HepG2 (cell line): ENCODE data around the gene UBE3B. TPM values are rescaled to one million over a fixed set of nuclear protein-coding genes. Genes with fewer than 3 reads are reported as not detected.

Experiments
- ATAC-seq: fragments of 200-7000 bp; cut with Tn5 transposase; 3 replicates; pipeline ENCODE4 v1.9.1; 2020; ENCODE audit warnings: mild to moderate bottlenecking, moderate library complexity
- BruUV-seq: library from RNA; stranded (reverse); fragments of 400-500 nt; replicated peaks from 2 replicates; lab custom pipeline; 2021; lab: Mats Ljungman, UMichigan
- CTCF ChIA-PET: fragments of 300-600 bp; formaldehyde crosslinking; extraction: SDS; loops from one replicate; lab custom pipeline; 2021; ENCODE audit warnings: low total read pairs, inconsistent platforms, low intra/inter-chr PET ratio; lab: Yijun Ruan, JAX
- POLR2A ChIA-PET: fragments of 350-600 bp; sonication (Branson Sonifier 250); formaldehyde crosslinking; loops from one replicate; lab custom pipeline; 2020; ENCODE audit warnings: antibody characterized with exemption, inconsistent platforms; lab: Yijun Ruan, JAX
- DNase-seq: peaks from one replicate; pipeline ENCODE4 v3.0.0-alpha.2; 2015; ENCODE audit warnings: low spot score
- FAIRE-seq: peaks from 3 replicates; lab custom pipeline; 2011; peaks lifted over from hg19 to GRCh38; lab: Jason Lieb, UNC
- H2AFZ ChIP-seq: one replicate; pipeline ENCODE4 v1.6.1; 2011; ENCODE audit warnings: low read length, inconsistent platforms
- H3K27ac ChIP-seq: fragments of 300-600 bp; 3 replicates; pipeline ENCODE4 v1.8.0; 2011; ENCODE audit warnings: mixed run types, mild to moderate bottlenecking, mixed read lengths, low read length, inconsistent platforms; ENCODE audit not compliant: insufficient read depth; ENCODE audit errors: extremely low read length
- H3K27me3 ChIP-seq, 2 experiments: fragments of 200-600 bp in 1 of 2; 2 replicates in 1 of 2; 3 replicates in 1 of 2; pipeline versions ENCODE4 v1.6.0 to v1.8.0; 2011; ENCODE audit warnings: low read length in 2 of 2, mild to moderate bottlenecking in 2 of 2, moderate library complexity in 2 of 2, inconsistent platforms in 1 of 2; ENCODE audit not compliant: insufficient read depth in 2 of 2, control insufficient read depth in 1 of 2
- H3K36me3 ChIP-seq, 2 experiments: fragments of 200-600 bp in 1 of 2; replicated peaks in 1 of 2; 2 replicates in 1 of 2; 3 replicates in 1 of 2; pipeline versions ENCODE4 v1.5.1 to v1.8.0; 2011; ENCODE audit warnings: low read length in 2 of 2, inconsistent platforms in 1 of 2; ENCODE audit not compliant: insufficient read depth in 2 of 2, control insufficient read depth in 1 of 2
- H3K4me1 ChIP-seq: 2 replicates; pipeline ENCODE4 v1.5.1; 2012; ENCODE audit warnings: low read length, inconsistent platforms; ENCODE audit not compliant: insufficient read depth
- H3K4me2 ChIP-seq: 2 replicates; pipeline ENCODE4 v1.6.0; 2011; ENCODE audit warnings: low read depth, low read length, inconsistent platforms
- H3K4me3 ChIP-seq, 3 experiments: fragments of 200-600 bp in 1 of 3; sonication (generic), shearing (Covaris generic) in 1 of 3; replicated peaks in 1 of 3; 2 replicates each; pipeline ENCODE4 v1.5.1; 2011 to 2016; ENCODE audit warnings: low read length in 3 of 3, inconsistent platforms in 2 of 3, low read depth in 2 of 3, mild to moderate bottlenecking in 2 of 3, control low read depth in 1 of 3, mixed read lengths in 1 of 3; ENCODE audit not compliant: insufficient read depth in 1 of 3
- H3K79me2 ChIP-seq: one replicate; pipeline ENCODE4 v1.6.1; 2011; ENCODE audit warnings: low read length, inconsistent platforms; ENCODE audit not compliant: insufficient read depth
- H3K9ac ChIP-seq: 2 replicates; pipeline ENCODE4 v1.6.0; 2011; ENCODE audit warnings: mild to moderate bottlenecking, low read depth, low read length, inconsistent platforms; ENCODE audit not compliant: insufficient read depth
- H3K9me3 ChIP-seq: 2 replicates; pipeline ENCODE4 v1.5.1; 2012; ENCODE audit warnings: mild to moderate bottlenecking, low read length
- H4K20me1 ChIP-seq: 2 replicates; pipeline ENCODE4 v1.6.0; 2011; ENCODE audit warnings: inconsistent platforms, mild to moderate bottlenecking, low read length, moderate library complexity; ENCODE audit not compliant: insufficient read depth
- NBN ChIP-seq: fragments of 450-650 bp; conservative IDR thresholded peaks from 2 replicates; pipeline ENCODE4 v1.6.1; 2017
- PHF20 ChIP-seq: sonication (generic); formaldehyde crosslinking; IDR thresholded peaks from 2 replicates; pipeline ENCODE4 v1.5.0; 2020; ENCODE audit warnings: mild to moderate bottlenecking, missing genetic modification reagents
- POLR2A ChIP-seq, 2 experiments: IDR thresholded peaks; 2 replicates each; pipeline ENCODE4 v1.6.1; 2011; ENCODE audit warnings: low read depth in 2 of 2, low read length in 2 of 2, mild to moderate bottlenecking in 1 of 2, moderate library complexity in 1 of 2; ENCODE audit not compliant: insufficient read depth in 1 of 2
- ZNF558 ChIP-seq: sonication (generic); formaldehyde crosslinking; IDR thresholded peaks from 2 replicates; pipeline ENCODE4 v1.9.0; 2022; ENCODE audit warnings: mild to moderate bottlenecking, missing genetic modification reagents, borderline replicate concordance
- WGBS: methylation state at CpG from one replicate; pipeline ENCODE4 v1.1.6; 2017; ENCODE audit warnings: low lambda C conversion rate; 5-methylcytosine and 5-hydroxymethylcytosine counted together
- in situ Hi-C: cut with HindIII; loops from 2 replicates; pipeline ENCODE4 v1.10.0; 2017; ENCODE audit warnings: low pct_unique_long_range_greater_than_20kb; ENCODE audit not compliant: extremely low pct_ligation_motif_present
- intact Hi-C: fragments of 100-400 bp; cut with micrococcal nuclease; formaldehyde crosslinking; loops from one replicate; pipeline ENCODE4 v1.10.0; 2022; ENCODE audit not compliant: unreplicated experiment
- polyA plus RNA-seq, 8 experiments: library from polyadenylated mRNA; depleted of rRNA in 3 of 8; stranded (reverse) in 7 of 8; unstranded in 1 of 8; fragments of >200 nt; fragmentation: Illumina TruSeq in 4 of 8; extraction: Trizol in 4 of 8; gene quantifications; 2 replicates each; pipeline versions ENCODE4 v1.2.1 to v1.2.3, GENCODE V29; 2011 to 2016; ENCODE audit warnings: low read depth in 4 of 8, missing spikeins in 1 of 8, mixed read lengths in 1 of 8; ENCODE audit not compliant: insufficient read depth in 1 of 8
- total RNA-seq, 5 experiments: library from RNA; depleted of rRNA; stranded (reverse); fragments of >200 nt; fragmentation: Illumina TruSeq; extraction: Trizol; gene quantifications; 2 replicates each; pipeline ENCODE4 v1.2.3, GENCODE V29; 2016; ENCODE audit warnings: low read depth in 1 of 5
- TF ChIP-seq, protein P1 (sequence below): sonication (generic); formaldehyde crosslinking; IDR thresholded peaks from 2 replicates; pipeline ENCODE4 v1.9.0; 2021; ENCODE audit warnings: missing genetic modification reagents, borderline replicate concordance
- TF ChIP-seq, protein P2 (sequence below): sonication (generic); formaldehyde crosslinking; IDR thresholded peaks from 2 replicates; pipeline ENCODE4 v1.4.0; 2020; ENCODE audit warnings: missing genetic modification reagents
- TF ChIP-seq, protein P3 (sequence below): sonication (generic); formaldehyde crosslinking; IDR thresholded peaks from 2 replicates; pipeline ENCODE4 v1.4.0; 2020; ENCODE audit warnings: mild to moderate bottlenecking, missing genetic modification reagents
- TF ChIP-seq, protein P4 (sequence below), 2 experiments: sonication (generic) in 1 of 2; formaldehyde crosslinking in 1 of 2; IDR thresholded peaks; 2 replicates each; pipeline versions ENCODE4 v1.5.1 to v1.6.1; 2011 to 2020; ENCODE audit warnings: borderline replicate concordance in 1 of 2, low read depth in 1 of 2, low read length in 1 of 2, mild to moderate bottlenecking in 1 of 2, missing genetic modification reagents in 1 of 2, moderate library complexity in 1 of 2
- TF ChIP-seq, protein P5 (sequence below): IDR thresholded peaks from 2 replicates; pipeline ENCODE4 v1.6.1; 2016; ENCODE audit warnings: missing genetic modification reagents, missing compliant biosample characterization

Gene UBE3B
- total and polyA plus RNA-seq, 2 of the 13 experiments (the other 11 are each of a cell fraction or from before 2014, with no cell fraction given): 22.7 to 25.3 TPM

DNA sequence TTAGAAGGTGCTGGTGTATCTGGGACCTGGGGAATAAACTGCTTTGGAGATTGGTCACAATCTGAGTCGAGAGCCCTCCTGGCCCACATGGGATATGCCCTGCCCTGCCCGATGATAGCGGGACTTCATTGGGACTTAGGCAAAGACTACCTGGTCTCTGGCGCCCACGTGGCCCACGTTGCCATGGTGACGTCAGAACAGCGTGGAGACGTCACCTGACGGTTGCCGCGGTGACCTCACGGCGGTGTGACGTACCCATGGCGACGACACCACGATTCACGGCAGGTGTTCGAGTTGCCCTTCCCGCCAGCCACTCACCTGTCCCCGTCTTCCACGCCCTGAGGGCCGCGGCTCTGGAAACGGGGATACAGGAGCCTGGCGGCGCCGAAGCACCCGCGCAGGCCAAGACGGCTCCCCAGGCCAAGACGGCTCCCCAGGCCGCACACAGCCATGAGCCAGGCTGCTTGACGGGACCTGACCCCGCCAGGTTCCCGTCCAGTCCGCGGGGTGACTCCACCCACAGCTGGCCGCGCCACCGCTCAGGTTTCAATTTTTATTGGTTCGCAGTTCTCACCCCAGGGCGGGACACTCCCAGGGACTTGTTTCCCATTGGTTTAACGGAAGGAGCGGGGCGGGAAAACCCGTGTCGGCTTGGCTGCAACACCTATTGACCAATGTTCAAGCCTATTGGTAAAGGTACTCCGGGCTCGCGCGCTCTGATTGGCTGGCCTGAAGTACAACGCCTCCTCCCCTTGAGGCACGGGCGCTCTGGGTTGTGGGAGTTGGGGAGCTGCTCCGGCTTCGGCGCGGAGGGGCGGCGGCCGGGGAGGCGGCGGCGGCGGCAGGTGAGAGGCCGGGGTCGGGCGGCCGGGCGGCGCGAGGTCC lies 95.8 kb downstream of the UBE3B start, which contains the start of the genes MMAB and MVK:
Gene MMAB, minus strand, starts transcription at position 476 of the 885 bp plus-strand sequence. Its CDS starts 24 bp downstream, at position 452.
Gene MVK, plus strand, starts transcription at position 766 of the 885 bp plus-strand sequence. CDS start 1,029 bp downstream, outside the sequence.
- Histone ChIP-seq H3K4me1 (peaks cover 70% of the 10 kb centered on the region), H3K79me2 (peaks cover 39% of the 10 kb centered on the region), H4K20me1 (no peaks in the 10 kb centered on the region), H3K9me3 (no peaks in the 10 kb centered on the region), H2AFZ (no peak within 1 kb of the TSS), H3K27me3 (no peaks in the 10 kb centered on the region), H3K36me3 (peaks cover 10 to 50% of the 10 kb centered on the region in 2 experiments), H3K4me3 (peak within 1 kb of the TSS; percentile 57 to 79 (median 69)), H3K9ac (peak within 1 kb of the TSS; percentile 82), H3K4me2 (peak within 1 kb of the TSS; percentile 86), H3K27ac (peak within 1 kb of the TSS; percentile 83)
- BruUV-seq: TSS peak; percentile 79
- 0% methylated on average over 9 of the region's 74 CpGs for WGBS
- ChIA-PET CTCF (no interaction called here), POLR2A (interaction anchor here (0.6 to 2.6 kb wide), 16 partner anchors 9 to 293 kb away, joined by 3 to 31 read pairs (median 3); no protein-coding TSS in a partner anchor)
- intact Hi-C loops (no loop called here), in situ Hi-C loops (no loop called here)
- ATAC-seq: peak; percentile 95
- DNase-seq: peak; percentile 99
- peak; percentile 95 for FAIRE-seq
- TF ChIP-seq NBN: no peak
- TF ChIP-seq PHF20 (CRISPR knock-in tag): peak; percentile 71
- TF ChIP-seq, protein P1, sequence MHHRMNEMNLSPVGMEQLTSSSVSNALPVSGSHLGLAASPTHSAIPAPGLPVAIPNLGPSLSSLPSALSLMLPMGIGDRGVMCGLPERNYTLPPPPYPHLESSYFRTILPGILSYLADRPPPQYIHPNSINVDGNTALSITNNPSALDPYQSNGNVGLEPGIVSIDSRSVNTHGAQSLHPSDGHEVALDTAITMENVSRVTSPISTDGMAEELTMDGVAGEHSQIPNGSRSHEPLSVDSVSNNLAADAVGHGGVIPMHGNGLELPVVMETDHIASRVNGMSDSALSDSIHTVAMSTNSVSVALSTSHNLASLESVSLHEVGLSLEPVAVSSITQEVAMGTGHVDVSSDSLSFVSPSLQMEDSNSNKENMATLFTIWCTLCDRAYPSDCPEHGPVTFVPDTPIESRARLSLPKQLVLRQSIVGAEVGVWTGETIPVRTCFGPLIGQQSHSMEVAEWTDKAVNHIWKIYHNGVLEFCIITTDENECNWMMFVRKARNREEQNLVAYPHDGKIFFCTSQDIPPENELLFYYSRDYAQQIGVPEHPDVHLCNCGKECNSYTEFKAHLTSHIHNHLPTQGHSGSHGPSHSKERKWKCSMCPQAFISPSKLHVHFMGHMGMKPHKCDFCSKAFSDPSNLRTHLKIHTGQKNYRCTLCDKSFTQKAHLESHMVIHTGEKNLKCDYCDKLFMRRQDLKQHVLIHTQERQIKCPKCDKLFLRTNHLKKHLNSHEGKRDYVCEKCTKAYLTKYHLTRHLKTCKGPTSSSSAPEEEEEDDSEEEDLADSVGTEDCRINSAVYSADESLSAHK (CRISPR knock-in tag): no peak
- TF ChIP-seq, protein P2, sequence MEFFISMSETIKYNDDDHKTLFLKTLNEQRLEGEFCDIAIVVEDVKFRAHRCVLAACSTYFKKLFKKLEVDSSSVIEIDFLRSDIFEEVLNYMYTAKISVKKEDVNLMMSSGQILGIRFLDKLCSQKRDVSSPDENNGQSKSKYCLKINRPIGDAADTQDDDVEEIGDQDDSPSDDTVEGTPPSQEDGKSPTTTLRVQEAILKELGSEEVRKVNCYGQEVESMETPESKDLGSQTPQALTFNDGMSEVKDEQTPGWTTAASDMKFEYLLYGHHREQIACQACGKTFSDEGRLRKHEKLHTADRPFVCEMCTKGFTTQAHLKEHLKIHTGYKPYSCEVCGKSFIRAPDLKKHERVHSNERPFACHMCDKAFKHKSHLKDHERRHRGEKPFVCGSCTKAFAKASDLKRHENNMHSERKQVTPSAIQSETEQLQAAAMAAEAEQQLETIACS (CRISPR knock-in tag): 0 out of 2 replicates have a peak, but pooled peaks have one; percentile 16
- peak; percentile 72; the same call in 1 of the 2 replicates for TF ChIP-seq ZNF558
- TF ChIP-seq, protein P3, sequence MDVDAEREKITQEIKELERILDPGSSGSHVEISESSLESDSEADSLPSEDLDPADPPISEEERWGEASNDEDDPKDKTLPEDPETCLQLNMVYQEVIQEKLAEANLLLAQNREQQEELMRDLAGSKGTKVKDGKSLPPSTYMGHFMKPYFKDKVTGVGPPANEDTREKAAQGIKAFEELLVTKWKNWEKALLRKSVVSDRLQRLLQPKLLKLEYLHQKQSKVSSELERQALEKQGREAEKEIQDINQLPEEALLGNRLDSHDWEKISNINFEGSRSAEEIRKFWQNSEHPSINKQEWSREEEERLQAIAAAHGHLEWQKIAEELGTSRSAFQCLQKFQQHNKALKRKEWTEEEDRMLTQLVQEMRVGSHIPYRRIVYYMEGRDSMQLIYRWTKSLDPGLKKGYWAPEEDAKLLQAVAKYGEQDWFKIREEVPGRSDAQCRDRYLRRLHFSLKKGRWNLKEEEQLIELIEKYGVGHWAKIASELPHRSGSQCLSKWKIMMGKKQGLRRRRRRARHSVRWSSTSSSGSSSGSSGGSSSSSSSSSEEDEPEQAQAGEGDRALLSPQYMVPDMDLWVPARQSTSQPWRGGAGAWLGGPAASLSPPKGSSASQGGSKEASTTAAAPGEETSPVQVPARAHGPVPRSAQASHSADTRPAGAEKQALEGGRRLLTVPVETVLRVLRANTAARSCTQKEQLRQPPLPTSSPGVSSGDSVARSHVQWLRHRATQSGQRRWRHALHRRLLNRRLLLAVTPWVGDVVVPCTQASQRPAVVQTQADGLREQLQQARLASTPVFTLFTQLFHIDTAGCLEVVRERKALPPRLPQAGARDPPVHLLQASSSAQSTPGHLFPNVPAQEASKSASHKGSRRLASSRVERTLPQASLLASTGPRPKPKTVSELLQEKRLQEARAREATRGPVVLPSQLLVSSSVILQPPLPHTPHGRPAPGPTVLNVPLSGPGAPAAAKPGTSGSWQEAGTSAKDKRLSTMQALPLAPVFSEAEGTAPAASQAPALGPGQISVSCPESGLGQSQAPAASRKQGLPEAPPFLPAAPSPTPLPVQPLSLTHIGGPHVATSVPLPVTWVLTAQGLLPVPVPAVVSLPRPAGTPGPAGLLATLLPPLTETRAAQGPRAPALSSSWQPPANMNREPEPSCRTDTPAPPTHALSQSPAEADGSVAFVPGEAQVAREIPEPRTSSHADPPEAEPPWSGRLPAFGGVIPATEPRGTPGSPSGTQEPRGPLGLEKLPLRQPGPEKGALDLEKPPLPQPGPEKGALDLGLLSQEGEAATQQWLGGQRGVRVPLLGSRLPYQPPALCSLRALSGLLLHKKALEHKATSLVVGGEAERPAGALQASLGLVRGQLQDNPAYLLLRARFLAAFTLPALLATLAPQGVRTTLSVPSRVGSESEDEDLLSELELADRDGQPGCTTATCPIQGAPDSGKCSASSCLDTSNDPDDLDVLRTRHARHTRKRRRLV (CRISPR knock-in tag): no peak
- TF ChIP-seq, protein P4, sequence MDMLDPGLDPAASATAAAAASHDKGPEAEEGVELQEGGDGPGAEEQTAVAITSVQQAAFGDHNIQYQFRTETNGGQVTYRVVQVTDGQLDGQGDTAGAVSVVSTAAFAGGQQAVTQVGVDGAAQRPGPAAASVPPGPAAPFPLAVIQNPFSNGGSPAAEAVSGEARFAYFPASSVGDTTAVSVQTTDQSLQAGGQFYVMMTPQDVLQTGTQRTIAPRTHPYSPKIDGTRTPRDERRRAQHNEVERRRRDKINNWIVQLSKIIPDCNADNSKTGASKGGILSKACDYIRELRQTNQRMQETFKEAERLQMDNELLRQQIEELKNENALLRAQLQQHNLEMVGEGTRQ (IDR thresholded peaks at IDR 0.05; ENCODE audit: low read depth, low read length): peak; percentile 82
- TF ChIP-seq, protein P4 (CRISPR knock-in tag; IDR thresholded peaks at IDR 0.05; ENCODE audit: borderline replicate concordance): peak; percentile 87
- TF ChIP-seq, protein P5, sequence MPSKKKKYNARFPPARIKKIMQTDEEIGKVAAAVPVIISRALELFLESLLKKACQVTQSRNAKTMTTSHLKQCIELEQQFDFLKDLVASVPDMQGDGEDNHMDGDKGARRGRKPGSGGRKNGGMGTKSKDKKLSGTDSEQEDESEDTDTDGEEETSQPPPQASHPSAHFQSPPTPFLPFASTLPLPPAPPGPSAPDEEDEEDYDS (CRISPR knock-in tag): peak; percentile 83
- TF ChIP-seq POLR2A (IDR thresholded peaks at IDR 0.05; ENCODE audit: insufficient read depth in 1 of 2, low read depth in 2 of 2, low read length in 2 of 2): peak; percentile 84 to 86
